Central memory CD4-positive, alpha-beta T cell (primary cell): ENCODE data around the gene SPATA4.

Experiments used
- DNase-seq: peaks from one replicate; pipeline ENCODE4 v3.0.0; 2022

SPATA4 gene

DNA sequence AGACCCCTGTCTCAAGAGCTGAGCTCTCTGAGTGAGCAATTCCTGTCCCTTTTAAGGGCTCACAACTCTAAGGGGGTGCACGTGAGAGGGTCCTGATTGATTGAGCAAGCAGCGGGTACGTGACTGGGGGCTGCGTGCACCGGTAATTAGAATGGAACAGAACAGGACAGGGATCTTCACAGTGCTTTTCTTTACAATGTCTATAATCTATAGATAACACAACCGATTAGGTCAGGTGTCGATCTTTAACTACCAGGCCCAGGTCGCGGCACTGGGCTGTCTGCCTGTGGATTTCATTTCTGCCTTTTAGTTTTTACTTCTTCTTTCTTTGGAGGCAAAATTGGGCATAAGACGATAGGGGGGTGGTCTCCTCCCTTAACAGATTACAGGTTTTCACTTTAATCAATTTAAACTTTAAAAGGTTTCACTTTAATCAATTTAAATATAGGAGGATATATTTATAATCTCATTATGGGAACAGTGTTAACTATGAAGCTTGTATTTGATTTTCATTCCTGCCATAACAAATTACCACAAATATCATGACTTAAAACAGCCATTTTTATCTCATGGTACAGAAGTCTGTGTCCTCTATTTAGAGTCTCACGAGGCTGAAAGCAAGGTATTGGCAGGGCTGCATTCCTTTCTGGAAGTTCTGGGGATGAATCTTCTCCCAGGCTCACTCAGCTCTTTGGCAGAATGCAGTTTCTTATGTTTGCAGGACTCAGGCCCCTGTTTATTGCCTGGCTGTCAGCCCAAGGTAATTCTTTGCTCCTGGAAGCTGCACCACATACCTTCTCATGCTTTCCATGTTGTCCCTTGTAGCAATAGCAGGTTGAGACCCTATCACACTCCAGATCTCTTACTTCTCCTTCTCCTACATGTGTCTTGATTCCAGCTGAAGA, 5.2 kb downstream of the SPATA4 start:
- DNase-seq: no peak

DNA sequence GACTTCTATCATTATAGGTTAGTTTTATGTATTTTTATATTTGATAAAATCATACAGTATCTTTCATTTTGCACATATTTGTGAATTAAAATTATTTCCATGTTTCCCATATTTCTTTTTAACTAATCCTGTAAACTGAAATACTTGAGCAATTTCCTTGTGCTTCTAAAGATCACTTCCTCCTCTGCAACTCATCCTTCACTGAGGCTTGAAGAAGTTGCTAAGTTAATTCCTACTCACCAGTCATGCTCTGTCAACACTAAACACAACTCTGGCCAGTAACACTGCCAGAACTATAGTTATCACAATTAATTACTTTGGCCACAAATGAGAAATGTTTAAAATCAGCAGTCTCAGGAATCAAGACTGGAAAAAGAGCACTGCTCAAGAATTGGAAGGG, 6.7 kb downstream of the SPATA4 start:
- DNase-seq: no peak

DNA sequence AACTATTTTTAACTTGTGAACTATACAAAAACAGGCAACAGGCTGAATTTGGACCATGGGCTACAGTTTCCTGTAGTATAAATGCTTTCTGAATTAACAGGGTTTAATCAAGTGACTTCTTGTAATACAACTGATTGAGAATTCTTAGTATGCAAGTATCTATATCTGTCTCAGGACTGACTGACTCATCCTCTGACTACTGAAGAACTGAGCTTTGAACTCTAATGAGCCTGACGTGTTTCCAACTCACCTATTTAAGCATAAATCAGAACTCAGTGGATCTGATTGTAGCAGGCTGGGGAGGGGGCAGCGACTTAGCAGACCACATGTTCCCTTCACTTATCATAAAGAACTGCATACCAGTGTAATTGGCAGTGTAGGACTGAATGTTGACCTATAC, 7.8 kb downstream of the SPATA4 start:
- DNase-seq: no peak

DNA sequence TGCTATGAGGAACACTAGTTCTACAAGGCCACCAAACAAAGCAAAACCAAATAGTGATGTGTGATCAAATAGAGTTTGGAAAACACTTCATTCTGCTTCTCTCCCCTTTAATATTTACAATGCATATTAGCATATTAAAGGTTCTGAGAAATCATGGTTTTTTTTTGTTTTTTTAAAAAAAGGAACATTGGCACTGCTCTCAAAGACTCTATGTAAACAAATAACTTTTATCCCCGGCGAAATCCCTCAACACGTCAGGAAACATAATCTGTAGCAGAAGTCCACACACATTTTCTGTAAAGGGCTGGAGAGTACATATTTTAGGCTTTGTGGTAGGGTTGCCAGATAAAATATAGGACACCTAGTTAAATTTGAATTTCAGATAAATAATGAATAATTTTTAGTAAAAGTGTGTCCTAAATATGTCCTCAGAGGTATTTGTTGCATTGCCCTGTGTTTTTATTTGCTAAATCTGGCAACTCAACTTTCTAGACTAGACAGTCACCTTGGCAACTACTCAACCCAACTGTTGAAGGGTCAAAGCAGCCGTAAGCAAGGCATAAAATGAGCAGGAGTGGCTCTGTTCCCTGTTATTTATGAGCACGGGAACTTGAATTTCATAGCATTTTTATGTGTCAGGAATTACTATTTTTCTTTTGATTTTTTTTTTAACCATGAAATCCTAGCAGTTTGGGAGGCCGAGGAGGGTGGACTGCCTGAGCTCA, 8.6 kb downstream of the SPATA4 start:
- no peak for DNase-seq

DNA sequence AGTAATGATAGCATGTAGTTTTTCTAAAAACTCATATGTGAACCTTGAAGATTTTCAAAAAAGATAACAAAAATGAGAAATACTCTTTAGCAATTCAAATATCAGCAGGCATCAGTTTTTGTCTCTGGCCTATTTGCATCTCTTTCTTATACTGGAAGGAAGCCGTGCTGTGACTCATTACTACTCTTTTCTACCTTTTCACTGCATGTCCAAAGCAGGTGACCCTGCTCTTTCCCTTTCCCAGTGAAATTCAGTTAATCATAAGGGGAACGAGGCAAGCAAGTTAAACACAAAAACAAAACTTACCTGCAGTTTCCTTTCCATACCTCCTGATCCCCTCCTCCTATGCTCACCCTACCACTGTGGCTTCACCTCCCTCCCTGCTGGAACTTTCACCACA, 9.3 kb downstream of the SPATA4 start:
- DNase-seq: no peak

DNA sequence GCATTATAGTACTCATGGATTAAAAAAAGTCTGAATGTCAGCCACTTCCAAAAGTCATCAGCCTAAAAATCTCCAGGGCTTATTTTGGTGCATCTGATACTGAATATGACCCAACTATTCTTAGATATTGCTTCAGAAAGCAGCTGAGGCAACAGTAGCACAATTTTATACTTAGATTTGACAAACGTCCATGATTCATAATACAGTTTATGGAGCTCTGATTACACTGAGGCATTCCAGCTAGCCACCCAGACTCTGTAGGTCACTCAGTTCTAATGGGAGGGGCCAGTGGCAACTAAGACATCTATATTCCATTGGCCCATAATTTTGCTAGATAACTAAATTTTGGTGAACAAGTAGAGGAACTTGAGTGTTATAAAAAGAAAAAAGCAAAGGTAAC, 10.3 kb downstream of the SPATA4 start:
- no peak for DNase-seq

DNA sequence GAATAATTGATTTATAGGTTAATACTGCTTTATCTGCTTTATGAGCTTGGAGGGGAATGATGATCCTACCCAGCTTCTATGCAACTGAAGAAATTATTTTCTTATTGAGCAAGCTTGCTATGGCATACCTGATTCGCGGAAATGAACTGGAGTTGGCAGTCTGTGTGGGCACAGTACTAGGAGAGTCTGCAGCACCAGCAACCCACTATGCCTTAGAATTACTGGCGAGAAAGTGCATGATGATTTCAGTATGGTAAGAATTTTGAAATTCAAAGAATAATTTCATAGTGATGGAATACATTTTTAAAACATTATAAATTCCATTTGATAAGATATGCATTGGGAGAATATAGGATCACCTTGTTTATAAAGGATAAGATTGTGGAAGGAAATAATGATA, 32.3 kb downstream of the SPATA4 start:
- no peak for DNase-seq

DNA sequence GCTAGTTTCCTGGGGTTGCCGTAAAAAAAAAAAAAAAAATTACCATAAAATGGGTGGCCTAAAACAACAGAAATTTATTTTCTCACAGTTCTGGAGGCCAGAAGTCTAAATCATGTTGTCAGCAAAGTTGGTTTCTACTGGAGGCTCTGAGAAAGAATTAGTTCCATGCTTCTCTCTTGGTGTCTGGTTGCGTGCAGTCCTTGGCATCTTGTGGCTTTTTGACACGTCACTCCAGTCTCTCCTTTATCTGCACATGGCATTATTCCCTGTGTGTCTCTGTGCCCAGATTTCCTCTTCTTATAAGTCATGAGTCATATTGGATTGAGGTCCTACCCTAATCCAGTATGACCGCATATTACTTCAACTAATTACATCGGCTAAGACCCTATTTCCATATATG, 38.7 kb downstream of the SPATA4 start:
- no peak for DNase-seq

DNA sequence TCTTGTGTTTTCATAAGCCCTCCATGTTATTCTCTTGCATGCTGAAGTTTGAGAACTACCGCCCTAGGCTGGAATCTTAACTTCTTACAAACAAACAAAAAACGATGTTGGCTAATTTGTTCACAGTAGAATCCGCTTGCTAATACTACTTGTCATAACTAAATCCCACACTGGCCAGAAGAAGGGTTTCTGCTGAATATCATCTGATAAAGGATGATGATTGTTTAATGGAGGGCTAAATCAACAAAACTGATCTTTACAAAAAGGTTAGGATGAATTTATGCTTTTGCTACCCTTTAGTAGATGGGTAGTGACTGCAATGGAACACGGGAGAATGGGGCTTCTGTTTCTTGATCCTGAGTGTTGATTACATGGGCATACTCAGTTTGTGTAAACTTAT, 42.3 kb downstream of the SPATA4 start:
- no peak for DNase-seq

DNA sequence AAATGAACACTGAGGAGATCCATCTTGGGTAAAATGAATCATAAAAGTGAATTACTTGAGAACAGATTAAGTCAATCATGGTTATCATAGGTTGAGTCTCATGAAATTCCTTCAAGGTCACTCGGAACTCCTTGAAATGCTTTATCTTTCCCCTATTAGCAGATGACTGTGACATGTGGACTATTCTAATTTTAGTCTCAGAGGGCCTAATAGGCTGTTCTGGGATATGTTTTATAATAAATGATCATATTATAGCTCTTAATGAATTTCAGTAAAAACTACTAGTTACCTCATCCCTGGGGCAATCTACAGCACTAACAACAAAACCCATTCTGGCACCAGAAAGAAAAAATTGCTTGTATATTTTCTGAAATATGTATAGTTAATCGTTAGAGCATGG, 44.7 kb downstream of the SPATA4 start:
- no peak for DNase-seq

DNA sequence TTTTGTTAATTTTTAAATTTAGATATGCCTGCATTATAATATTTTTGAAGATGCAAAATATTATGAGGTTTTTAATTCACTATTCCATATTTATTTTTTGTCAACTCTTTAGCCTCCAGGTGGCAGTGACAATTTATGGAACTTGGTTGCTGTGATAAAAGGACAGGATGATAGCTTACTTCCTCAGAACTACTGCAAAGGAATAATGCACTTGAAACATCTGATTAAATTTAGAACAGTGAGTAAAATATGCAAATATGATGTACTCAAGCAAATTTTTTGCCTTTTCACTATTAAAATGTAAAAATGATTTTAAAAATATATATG, 45.1 kb downstream of the SPATA4 start:
- DNase-seq: no peak

DNA sequence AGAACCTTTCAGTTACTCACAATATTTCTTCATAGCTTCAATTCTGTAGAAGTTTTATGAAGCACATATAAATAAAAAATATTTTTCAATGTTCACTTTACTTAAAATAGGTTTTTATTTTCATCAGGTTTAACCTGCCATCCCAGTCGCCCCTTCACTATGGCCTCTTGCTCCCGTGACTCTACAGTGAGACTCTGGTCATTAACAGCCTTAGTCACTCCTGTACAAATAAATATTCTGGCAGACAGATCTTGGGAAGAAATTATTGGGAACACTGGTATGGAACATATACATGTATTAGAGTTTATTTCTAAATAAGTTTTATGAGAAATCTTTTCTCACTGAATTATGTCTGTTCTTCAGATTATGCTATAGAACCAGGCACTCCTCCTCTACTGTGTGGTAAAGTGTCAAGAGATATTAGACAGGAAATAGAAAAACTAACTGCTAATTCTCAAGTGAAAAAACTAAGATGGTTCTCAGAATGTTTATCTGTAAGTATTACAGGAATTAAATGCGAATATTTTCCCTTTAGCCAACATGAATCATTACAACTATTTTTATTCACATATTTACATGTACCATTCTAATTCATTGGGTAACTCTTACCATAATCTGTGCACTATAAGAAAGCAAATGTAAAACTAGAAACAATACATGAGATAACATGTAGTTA, 45.6 kb downstream of the SPATA4 start:
- DNase-seq: no peak

DNA sequence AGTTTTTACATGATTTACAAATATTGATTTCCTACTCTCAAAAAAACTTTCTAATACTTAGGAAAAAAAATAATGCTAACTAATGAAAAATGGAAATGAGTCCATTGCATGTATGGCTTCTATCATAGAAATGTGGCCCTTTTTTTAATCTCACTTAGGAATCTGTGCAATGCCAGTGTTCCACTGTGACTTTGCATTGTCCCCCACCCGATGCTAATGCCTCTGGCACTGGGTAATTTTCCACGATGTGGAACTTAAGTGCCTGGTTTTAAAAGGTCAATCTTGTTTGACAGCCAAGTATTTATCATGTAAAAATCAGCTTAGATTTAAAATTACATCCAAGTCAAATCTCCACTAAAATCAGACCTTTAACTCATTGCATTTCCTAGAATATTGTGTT, 53.1 kb downstream of the SPATA4 start:
- DNase-seq: no peak

DNA sequence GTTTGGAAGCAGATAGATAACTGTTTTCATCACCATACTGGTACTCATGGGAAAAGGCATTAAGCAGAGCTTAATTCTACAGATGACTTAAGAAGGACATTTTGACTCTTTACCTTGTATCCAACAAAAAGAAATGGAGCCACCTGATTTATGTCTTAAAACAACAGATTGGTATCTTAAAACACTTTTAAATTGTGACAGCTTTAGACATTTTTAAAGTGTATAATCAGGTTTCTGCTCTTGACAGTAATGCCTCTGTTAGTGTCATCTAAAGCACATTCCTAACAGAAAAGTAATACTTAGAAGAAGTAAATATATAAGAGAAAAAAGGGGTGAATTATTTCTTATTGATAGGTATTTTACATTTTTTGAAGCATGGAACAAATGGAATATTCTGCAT, 55.9 kb downstream of the SPATA4 start:
- DNase-seq: no peak

DNA sequence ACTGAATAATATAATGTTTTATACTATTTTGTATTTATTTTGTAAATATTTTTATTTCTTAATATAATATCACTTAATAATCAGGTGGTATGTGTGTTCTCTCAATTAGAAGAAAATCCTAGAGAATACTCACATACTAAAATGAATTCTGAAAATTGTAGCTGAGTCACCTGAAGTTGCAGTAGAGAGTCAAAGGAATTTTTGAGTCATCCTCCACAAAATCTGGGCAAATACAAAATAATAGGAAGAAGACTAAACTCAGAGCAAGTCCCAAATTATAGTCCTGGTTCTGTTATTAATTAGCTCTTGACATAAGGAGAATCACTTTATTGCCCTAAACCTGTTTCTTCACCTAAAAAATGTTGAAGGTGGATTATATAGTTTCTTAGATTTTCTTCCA, 57.8 kb downstream of the SPATA4 start:
- no peak for DNase-seq

DNA sequence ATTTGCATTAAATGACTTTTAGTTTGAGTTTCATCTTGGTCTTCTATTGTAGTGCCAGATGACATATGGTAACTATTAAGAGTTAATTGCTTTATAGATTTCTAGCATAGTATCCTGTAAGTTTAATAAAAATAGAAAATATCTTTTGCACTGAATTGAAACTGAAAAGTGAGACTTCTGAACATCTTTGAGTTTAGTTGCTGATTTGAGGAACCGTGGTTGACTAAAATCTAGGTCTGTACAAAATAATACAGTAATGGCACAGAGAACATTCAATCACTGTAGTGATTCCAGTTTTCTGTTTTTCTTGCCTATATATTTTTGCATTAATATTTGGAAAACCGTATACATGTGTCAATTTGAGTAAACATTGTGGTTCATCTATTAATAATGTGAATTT, 60.7 kb downstream of the SPATA4 start:
- no peak for DNase-seq
